SK-MEL-5 (cell line): ENCODE measurements around the gene NOB1. TPM values are rescaled to one million over a fixed set of nuclear protein-coding genes. Genes with fewer than 3 reads are reported as not detected.
"Not testable (repeated sequence)": the region's sequence is repeated elsewhere in the genome, so short reads cannot be mapped to it uniquely, and the experiment has no call there.

ENCODE experiments used
- DNase-seq: peaks from one replicate; pipeline ENCODE4 v3.0.0-alpha.2; 2016; ENCODE audit warnings: low read depth, low spot score
- in situ Hi-C: cut with HindIII; loops from 2 replicates; pipeline ENCODE4 v1.10.0; 2016; ENCODE audit warnings: low sequenced_read_pairs, high pct_unique_total_duplicates, low pct_unique_long_range_greater_than_20kb
- total RNA-seq: library from RNA; depleted of rRNA; stranded (reverse); fragments of >200 nt; shearing (Covaris generic); gene quantifications from 2 replicates; pipeline ENCODE4 v1.2.3, GENCODE V29; 2014

The NOB1 gene
- total RNA-seq, 1 experiment from 2014 or later: 16.5 TPM

- no peak for DNase-seq
- in situ Hi-C loops: no loop called here
These were observed 12.9 kb upstream of the NOB1 start for GRCh38 chr16:69767459-69768229.

GRCh38 chr16:69763599-69763942, 8.8 kb upstream of the NOB1 start:
- DNase-seq: no peak
- in situ Hi-C loops: no loop called here

DNA sequence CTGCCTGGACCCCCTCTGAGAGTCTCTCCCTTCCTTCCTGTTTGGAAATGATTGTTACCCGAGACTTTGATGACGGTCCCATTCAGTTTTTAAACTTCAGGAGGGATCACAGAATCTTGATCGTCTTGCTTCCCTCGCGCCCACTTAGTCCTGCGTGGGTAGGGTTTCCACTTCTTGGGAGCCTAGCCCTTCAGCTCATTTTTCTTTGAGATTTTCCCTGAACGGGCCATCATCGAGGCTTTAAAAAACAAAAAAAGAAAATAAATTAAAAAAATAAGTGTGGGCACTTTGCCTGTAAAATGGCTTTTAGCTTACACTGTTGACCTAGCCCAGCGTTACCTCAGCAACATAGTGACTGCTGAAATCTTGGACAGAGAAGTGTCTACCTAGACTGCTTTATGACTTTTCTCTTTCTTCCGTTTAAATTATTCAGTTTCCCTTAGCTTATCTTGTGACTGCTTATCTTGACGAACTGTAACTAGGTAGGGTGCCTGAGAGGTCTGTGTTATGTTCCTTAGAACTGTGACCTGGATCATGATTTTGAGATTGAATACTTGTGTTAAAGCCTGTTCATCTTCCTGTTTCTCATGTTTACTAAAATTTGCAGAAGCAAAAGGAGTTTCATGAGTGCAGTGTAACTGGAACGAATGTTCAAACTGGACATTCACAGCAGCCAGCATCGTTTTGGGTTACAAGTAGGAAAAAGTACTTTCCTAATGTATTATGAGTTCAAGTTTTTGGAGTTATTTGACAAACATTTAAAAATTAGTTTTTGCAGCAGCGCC, 8.3 kb upstream of the NOB1 start:
- DNase-seq: peak; percentile 4
- in situ Hi-C loops: no loop called here

DNA sequence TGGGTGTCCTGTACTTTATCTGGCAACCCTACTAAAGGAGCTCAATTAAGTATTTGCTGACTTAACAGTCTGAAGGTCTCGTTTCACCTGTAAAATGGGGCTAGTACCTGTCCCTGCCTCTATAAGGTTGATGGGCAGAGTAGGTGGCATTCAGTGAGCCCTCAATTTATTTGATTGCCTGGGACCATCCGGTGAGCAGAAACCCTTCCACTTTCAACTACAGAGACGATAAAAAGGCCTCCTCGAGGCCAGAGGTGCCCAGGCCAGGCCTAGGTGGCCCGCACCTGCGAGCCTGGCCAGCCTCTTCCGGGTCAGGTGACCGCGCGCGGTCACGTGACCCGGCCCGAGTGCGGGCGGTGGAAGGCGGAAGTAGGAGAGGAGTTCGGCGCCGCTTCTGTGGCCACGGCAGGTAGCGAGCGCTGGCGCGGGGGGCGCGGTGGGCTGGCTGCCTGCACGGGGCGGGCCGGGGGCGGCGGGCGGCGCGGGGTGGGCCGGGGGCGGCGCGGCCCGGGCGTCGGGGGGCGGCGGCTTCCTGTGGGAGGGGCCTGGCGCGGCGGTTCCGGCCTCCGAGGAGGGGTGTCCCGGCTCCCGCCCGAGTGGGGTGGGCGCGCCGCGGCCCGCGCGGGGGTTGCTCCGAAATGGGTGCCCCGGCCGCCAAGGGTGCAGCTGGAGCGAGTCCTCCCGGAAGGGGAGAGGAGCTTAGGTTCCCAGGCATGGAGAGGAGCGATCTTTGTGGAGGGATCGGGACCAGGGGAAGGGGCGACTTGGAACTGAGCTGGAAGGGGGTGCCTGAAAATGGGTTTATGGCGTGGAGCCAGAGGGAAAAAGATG, 7.5 kb upstream of the NOB1 start, which contains the start of gene WWP2:
Gene WWP2, plus strand, starts transcription at position 350 of the 831 bp plus-strand sequence. CDS start 24,679 bp downstream, outside the sequence.
- in situ Hi-C loops: no loop called here
- peak; percentile 52 for DNase-seq

DNA sequence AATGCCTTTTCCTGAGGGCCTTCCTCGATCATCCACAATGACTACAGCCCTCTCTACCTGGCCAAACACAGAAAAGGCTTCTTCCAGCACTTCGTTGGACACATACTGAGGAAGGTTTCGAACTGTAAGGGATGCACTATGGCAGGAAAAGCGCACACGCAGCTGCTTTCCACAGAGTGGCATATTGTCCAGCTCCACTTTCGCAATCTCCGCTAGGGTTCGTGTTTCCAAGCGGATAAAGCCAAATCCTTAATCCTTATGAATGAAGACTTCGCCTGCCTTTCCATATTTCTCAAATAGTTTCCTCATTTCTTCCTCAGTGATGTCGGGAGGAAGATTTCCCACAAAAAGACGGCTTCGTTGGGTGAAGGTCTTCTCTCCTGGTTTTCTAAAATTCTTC, 2.6 kb upstream of the NOB1 start:
- DNase-seq, in situ Hi-C loops: not testable (repeated sequence)

DNA sequence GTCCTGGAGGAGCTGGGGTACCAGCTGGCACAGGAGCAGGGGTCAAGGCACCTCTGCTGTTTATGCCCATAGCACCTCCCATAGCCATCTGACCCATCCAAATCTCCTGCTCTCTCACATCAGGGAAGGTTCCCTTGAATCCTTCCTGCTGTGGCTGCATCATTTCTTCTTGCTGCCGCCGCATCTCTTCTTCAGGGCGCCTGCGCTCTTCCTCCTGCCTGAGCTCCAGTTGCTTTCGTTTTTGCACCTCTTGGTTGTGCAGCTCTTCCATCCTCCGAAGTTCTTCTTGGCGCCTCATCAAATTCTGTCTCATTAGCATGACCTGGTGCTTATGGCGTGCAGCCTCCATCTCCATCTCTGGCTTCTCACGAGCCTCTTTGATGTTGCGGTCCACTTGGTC, 2.0 kb upstream of the NOB1 start:
- in situ Hi-C loops: no loop called here
- DNase-seq: no peak

GRCh38 chr16:69754143-69754468, 620 bp downstream of the NOB1 start:
- no peak for DNase-seq
- in situ Hi-C loops: no loop called here

GRCh38 chr16:69748694-69749345, 5.9 kb downstream of the NOB1 start:
- DNase-seq: no peak
- in situ Hi-C loops: no loop called here

DNA sequence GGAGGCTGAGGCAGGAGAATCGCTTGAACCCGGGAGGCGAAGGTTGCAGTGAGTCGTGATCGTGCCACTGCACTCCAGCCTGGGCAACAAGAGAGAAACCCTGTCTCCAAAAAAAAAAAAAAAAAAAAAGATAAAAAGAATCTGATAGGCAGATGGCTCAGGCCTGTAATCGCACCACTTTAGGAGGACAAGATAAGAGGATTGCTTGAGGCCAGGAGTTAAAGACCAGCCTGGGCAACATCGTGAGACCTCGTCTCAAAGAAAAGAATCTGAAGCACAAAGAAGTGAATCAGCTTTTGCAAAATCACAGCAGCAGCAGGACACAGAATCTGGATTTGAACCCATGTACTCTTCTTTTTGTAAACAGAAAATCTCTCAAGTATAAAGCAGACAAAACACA, 7.6 kb downstream of the NOB1 start:
- no peak for DNase-seq
- in situ Hi-C loops: no loop called here

DNA sequence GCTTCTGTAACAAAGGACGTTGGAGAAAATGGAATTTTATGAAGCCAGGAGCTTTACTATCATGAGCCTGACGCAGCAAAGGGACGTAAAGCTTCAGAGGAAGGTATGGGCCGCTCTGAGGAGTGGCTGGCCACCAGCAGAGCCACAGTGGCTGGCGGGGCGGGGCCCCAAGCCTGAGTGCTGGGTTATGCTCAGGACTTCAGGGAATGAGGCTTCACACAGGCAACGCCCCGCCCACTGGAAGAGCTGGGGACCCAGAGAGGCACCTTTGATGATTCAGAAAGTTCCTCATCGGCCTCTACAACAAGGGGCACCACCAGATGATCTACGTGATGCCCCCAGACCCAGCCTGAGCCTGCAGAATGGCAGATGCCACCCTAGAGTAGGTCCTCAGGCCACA, 8.8 kb downstream of the NOB1 start:
- DNase-seq: no peak
- in situ Hi-C loops: no loop called here

- in situ Hi-C loops: no loop called here
These were observed 9.5 kb downstream of the NOB1 start for GRCh38 chr16:69745232-69745612.

GRCh38 chr16:69744363-69745231, 10.1 kb downstream of the NOB1 start:
- in situ Hi-C loops: no loop called here
- no peak for DNase-seq

More at GRCh38 chr16:69745232-69745612, 9.5 kb downstream of the NOB1 start:
- DNase-seq: no peak

GRCh38 chr16:69741951-69742904, 12.5 kb downstream of the NOB1 start:
- in situ Hi-C loops: no loop called here
- DNase-seq: no peak

DNA sequence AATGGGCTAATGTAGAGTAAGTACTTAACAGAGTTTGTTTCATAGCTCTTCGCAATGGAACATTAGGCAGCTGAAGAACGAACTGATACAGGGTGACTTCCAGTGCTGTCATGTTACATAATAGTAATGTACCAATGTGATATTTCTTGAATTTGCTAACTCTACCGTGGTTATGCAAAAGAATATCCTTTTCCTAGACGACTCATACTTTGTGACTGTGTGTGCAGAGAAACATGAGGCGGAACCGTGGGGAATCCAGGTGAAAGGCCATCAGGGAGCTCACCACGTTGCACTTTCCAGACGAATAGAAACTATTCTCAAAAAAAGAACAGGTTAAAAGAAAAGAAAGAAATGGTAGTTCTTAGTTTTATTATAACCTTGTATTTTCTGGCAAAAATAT, 13.2 kb downstream of the NOB1 start:
- in situ Hi-C loops: no loop called here
- no peak for DNase-seq

DNA sequence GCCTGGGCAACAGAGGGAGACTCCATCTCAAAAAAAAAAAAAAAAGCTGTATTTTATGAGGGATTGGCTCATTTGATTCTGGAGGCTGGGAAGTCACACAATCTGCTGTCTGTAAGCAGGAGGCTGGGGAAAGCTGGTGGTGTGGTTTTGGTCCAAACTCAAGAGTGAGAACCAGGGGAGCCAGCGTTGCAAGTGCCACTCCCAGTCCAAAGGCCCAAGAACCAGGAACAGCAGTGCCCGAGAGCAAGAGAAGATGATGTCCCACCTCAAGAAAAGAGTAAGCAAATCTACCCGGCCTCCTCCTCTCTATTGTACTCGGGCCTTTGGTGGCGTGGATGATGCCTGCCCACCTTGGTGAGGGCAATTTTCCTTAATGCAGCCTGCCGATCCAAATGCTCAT, 22.6 kb downstream of the NOB1 start:
- in situ Hi-C loops: no loop called here
- DNase-seq: no peak

DNA sequence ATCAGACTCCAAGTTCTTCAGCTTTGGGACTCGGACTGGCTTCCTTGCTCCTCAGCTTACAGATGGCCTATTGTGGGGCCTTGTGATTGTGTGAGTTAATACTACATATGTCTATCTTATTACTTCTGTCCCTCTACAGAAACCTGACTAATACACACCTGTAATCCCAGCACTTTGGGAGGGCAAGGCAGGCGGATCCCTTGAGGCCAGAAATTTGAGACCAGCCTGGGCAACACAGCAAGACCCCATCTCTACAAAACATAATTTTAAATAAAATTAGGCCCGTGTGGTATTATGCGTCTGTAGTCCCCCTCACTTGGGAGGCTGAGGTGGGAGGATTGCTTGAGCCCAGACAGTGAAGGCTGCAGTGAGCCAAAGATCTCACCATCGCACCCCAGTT, 23.4 kb downstream of the NOB1 start:
- DNase-seq, in situ Hi-C loops: not testable (repeated sequence)
